ENCODE results near the gene NUB1.

- TF ChIP-seq CTCF (IDR thresholded peaks at IDR 0.05; ENCODE audit: low read length) (no peak), EZH2 (IDR thresholded peaks at IDR 0.05; ENCODE audit: borderline replicate concordance, low read length) (no peak)
Measured at GRCh38 chr7:151379534-151380198, 38.1 kb downstream of the NUB1 start.
